Mesendoderm (in vitro differentiated cells): ENCODE measurements around the gene EPB42.
"Not testable (repeated sequence)": the region's sequence is repeated elsewhere in the genome, so short reads cannot be mapped to it uniquely, and the experiment has no call there.

Source experiments
- DNase-seq: peaks from one replicate; pipeline ENCODE4 v3.0.0; 2013
- H2AK5ac ChIP-seq: 2 replicates; pipeline ENCODE4 v1.6.1; 2013; ENCODE audit warnings: low read length, inconsistent platforms
- H2BK120ac ChIP-seq: 2 replicates; pipeline ENCODE4 v1.6.1; 2013; ENCODE audit warnings: low read depth, mild to moderate bottlenecking, low read length, moderate library complexity, mixed read lengths
- H2BK15ac ChIP-seq: replicated peaks from 2 replicates; pipeline ENCODE4 v1.6.1; 2013; ENCODE audit warnings: low read depth, mild to moderate bottlenecking, moderate library complexity
- H2BK5ac ChIP-seq: 2 replicates; pipeline ENCODE4 v1.6.1; 2013; ENCODE audit warnings: low read length, inconsistent platforms
- H3K18ac ChIP-seq: 2 replicates; pipeline ENCODE4 v1.6.1; 2013; ENCODE audit warnings: mild to moderate bottlenecking, low read length, mixed read lengths
- H3K23ac ChIP-seq: one replicate; pipeline ENCODE4 v1.6.1; 2013; ENCODE audit warnings: low read length
- H3K27ac ChIP-seq: 2 replicates; pipeline ENCODE4 v1.5.1; 2013; ENCODE audit warnings: low read depth, mild to moderate bottlenecking, inconsistent platforms, low read length, moderate library complexity
- H3K27me3 ChIP-seq: 2 replicates; pipeline ENCODE4 v1.6.1; 2013; ENCODE audit warnings: low read length, control low read depth, mild to moderate bottlenecking, inconsistent platforms; ENCODE audit not compliant: insufficient read depth, poor library complexity
- H3K36me3 ChIP-seq: 2 replicates; pipeline ENCODE4 v1.6.1; 2013; ENCODE audit warnings: low read length, inconsistent platforms; ENCODE audit not compliant: control insufficient read depth, insufficient read depth
- H3K4ac ChIP-seq: one replicate; pipeline ENCODE4 v1.6.1; 2013; ENCODE audit warnings: low read depth, mild to moderate bottlenecking, low read length, moderate library complexity
- H3K4me1 ChIP-seq: 2 replicates; pipeline ENCODE4 v1.6.1; 2013; ENCODE audit warnings: low read depth, low read length, inconsistent platforms; ENCODE audit not compliant: control insufficient read depth
- H3K4me2 ChIP-seq: 2 replicates; pipeline ENCODE4 v1.6.1; 2013; ENCODE audit warnings: low read length
- H3K4me3 ChIP-seq: 2 replicates; pipeline ENCODE4 v1.5.1; 2013; ENCODE audit warnings: mild to moderate bottlenecking, low read length
- H3K56ac ChIP-seq: one replicate; pipeline ENCODE4 v1.6.1; 2013; ENCODE audit warnings: low read length
- H3K79me1 ChIP-seq: 2 replicates; pipeline ENCODE4 v1.6.1; 2013; ENCODE audit warnings: low read length, inconsistent platforms
- H3K79me2 ChIP-seq: 2 replicates; pipeline ENCODE4 v1.6.1; 2013; ENCODE audit warnings: mild to moderate bottlenecking, low read length; ENCODE audit not compliant: control insufficient read depth, insufficient read depth
- H3K9ac ChIP-seq: 2 replicates; pipeline ENCODE4 v1.6.1; 2013; ENCODE audit warnings: low read length, inconsistent platforms
- H4K5ac ChIP-seq: one replicate; pipeline ENCODE4 v1.6.1; 2013; ENCODE audit warnings: low read length
- H4K8ac ChIP-seq: one replicate; pipeline ENCODE4 v1.6.1; 2013; ENCODE audit warnings: low read depth, mild to moderate bottlenecking, control low read depth, low read length, moderate library complexity
- WGBS: extraction: QIAGEN DNeasy Blood & Tissue Kit; methylation state at CpG from one replicate; pipeline ENCODE4 v1.1.7; 2013; ENCODE audit warnings: low lambda C conversion rate, missing lambda C conversion rate; ENCODE audit not compliant: insufficient coverage; ENCODE audit errors: extremely low coverage; 5-methylcytosine and 5-hydroxymethylcytosine counted together

Gene EPB42

DNA sequence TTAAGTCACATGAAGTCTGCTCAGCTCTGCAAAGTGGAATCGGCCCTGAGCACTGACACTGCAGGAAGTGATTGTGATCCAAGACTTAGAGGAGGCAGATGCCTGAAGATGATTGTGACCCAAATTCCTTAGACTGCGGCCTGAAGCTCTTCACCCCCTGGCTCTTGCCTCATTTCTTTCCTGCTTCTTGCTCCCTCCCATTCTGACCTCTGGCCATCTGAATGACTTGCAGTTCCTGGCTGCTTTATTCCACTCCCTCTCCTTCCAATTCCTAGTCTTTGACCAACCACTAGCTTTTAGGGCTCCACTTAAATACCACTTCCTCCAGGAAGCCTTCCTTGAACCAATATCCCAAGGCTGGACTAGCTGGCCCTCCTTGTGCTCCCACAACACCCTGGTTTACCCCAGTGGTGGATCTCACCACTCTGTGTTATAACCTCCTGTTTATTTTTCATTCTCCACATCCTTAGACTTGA, 9.9 kb upstream of the EPB42 start:
- Histone ChIP-seq H3K56ac (no peak overlapping the region), H3K9ac (no peak overlapping the region), H3K18ac (no peak overlapping the region), H3K4me2 (no peak overlapping the region), H2BK5ac (no peak overlapping the region), H2AK5ac (no peak overlapping the region), H2BK15ac (no peak overlapping the region), H3K27me3 (no peaks in the 10 kb centered on the region), H3K36me3 (no peaks in the 10 kb centered on the region), H3K4me3 (no peak overlapping the region), H3K79me2 (no peaks in the 10 kb centered on the region), H3K23ac (no peak overlapping the region), H4K8ac (no peak overlapping the region), H4K5ac (no peak overlapping the region), H2BK120ac (no peak overlapping the region), H3K4me1 (no peaks in the 10 kb centered on the region), H3K27ac (no peak overlapping the region), H3K4ac (no peak overlapping the region), H3K79me1 (no peaks in the 10 kb centered on the region)
- WGBS, result no CpG with 5 or more reads among the region's 2 CpGs
- DNase-seq, result peak; percentile 81

DNA sequence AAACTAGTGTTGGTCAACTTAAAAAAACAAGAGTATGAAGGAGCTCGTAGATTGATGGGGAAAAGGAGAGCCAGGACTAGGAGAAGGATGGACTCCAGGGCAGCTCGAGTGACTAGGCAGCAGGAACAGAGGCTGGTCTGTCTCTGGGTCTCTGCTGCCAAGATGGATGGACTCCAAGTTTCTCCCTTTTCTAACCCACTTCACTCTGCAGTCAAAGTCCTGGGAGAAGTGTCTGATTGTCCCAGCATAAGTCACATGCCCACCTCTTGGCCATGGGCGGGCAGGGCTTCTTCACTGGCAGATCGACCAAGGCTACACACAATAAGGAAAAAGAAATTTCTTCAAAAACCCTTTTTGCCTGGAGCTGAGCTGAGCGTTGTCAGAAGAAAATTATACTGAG, 9.2 kb upstream of the EPB42 start:
- H3K9ac ChIP-seq, result no peak overlapping the region
- no peak overlapping the region for H4K8ac ChIP-seq
- H3K36me3 ChIP-seq, result no peaks in the 10 kb centered on the region
- WGBS, result no CpG with 5 or more reads among the region's 5 CpGs
- no peak overlapping the region for H2BK15ac ChIP-seq
- no peaks in the 10 kb centered on the region for H3K27me3 ChIP-seq
- no peak overlapping the region for H3K4ac ChIP-seq
- H3K18ac ChIP-seq, result no peak overlapping the region
- no peak overlapping the region for H2BK5ac ChIP-seq
- no peak overlapping the region for H2AK5ac ChIP-seq
- H3K23ac ChIP-seq, result no peak overlapping the region
- H3K27ac ChIP-seq, result no peak overlapping the region
- H4K5ac ChIP-seq, result no peak overlapping the region
- H3K79me2 ChIP-seq, result no peaks in the 10 kb centered on the region
- H3K79me1 ChIP-seq, result no peaks in the 10 kb centered on the region
- no peak overlapping the region for H3K4me2 ChIP-seq
- no peaks in the 10 kb centered on the region for H3K4me1 ChIP-seq
- no peak overlapping the region for H3K56ac ChIP-seq
- DNase-seq, result no peak
- H2BK120ac ChIP-seq, result no peak overlapping the region
- H3K4me3 ChIP-seq, result no peak overlapping the region

DNA sequence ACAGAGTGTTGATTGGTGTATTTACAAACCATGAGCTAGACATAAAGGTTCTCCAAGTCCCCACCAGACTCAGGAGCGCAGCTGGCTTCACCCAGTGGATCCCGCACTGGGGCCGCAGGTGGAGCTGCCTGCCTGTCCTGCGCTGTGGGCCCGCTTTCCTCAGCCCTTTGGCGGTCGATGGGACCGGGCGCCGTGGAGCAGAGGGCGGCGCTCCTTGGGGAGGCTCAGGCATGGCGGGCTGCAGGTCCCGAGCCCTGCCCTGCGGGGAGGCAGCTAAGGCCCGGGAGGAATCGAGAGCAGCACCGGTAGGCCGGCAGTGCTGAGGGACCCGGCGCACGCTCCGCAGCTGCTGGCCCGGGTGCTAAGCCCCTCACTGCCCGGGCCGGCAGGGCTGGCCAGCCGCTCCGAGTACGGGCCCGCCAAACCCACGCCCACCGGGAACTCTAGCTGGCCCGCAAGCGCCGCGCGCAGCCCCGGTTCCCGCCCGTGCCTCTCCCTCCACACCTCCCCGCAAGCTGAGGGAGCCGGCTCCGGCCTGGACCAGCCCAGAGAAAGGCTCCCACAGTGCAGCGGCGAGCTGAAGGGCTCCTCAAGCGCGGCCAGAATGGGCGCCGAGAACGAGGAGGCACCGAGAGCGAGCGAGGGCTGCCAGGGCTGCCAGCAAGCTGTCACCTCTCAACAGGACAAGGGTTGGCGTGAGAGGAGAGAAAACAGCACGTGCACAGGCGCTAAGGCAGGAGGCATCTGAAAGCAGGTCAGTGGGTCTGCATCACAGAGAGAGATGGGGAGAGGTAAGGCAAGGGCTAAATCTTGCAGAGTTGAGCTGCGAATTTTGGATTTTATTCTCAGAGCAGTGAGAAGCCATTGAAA, 5.9 kb upstream of the EPB42 start:
- H3K4me2 ChIP-seq, result no peak overlapping the region
- no peaks in the 10 kb centered on the region for H3K79me1 ChIP-seq
- no peak overlapping the region for H2BK120ac ChIP-seq
- no peak overlapping the region for H3K27ac ChIP-seq
- no peak overlapping the region for H2AK5ac ChIP-seq
- no peak overlapping the region for H2BK15ac ChIP-seq
- no peak overlapping the region for H4K5ac ChIP-seq
- H3K23ac ChIP-seq, result no peak overlapping the region
- H3K4ac ChIP-seq, result no peak overlapping the region
- H3K36me3 ChIP-seq, result no peaks in the 10 kb centered on the region
- H3K79me2 ChIP-seq, result no peaks in the 10 kb centered on the region
- no peak for DNase-seq
- H3K4me1 ChIP-seq, result no peaks in the 10 kb centered on the region
- no peak overlapping the region for H3K4me3 ChIP-seq
- H3K9ac ChIP-seq, result no peak overlapping the region
- WGBS, result no CpG with 5 or more reads among the region's 57 CpGs
- no peak overlapping the region for H2BK5ac ChIP-seq
- H3K56ac ChIP-seq, result no peak overlapping the region
- no peak overlapping the region for H4K8ac ChIP-seq
- no peak overlapping the region for H3K18ac ChIP-seq
- H3K27me3 ChIP-seq, result no peaks in the 10 kb centered on the region

DNA sequence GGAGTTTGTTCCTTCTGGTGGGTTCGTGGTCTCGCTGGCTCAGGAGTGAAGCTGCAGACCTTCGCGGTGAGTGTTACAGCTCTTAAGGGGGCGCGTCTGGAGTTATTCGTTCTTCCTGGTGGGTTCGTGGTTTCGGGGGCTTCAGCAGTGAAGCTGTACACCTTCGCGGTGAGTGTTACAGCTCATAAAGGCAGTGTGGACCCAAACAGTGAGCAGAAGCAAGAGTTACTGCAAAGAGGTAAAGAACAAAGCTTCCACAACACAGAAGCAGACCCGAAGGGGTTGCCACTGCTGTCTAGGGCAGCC, 5.1 kb upstream of the EPB42 start:
- H2AK5ac ChIP-seq, H3K4me3 ChIP-seq, H2BK120ac ChIP-seq, H3K18ac ChIP-seq, H3K36me3 ChIP-seq, H3K27me3 ChIP-seq, H3K9ac ChIP-seq, H3K4ac ChIP-seq, H4K8ac ChIP-seq, H4K5ac ChIP-seq, H2BK5ac ChIP-seq, H3K56ac ChIP-seq, H3K79me2 ChIP-seq, DNase-seq, H3K4me1 ChIP-seq, H2BK15ac ChIP-seq, H3K79me1 ChIP-seq, H3K23ac ChIP-seq, H3K4me2 ChIP-seq, H3K27ac ChIP-seq: not testable (repeated sequence)
- no CpG with 5 or more reads among the region's 12 CpGs for WGBS

DNA sequence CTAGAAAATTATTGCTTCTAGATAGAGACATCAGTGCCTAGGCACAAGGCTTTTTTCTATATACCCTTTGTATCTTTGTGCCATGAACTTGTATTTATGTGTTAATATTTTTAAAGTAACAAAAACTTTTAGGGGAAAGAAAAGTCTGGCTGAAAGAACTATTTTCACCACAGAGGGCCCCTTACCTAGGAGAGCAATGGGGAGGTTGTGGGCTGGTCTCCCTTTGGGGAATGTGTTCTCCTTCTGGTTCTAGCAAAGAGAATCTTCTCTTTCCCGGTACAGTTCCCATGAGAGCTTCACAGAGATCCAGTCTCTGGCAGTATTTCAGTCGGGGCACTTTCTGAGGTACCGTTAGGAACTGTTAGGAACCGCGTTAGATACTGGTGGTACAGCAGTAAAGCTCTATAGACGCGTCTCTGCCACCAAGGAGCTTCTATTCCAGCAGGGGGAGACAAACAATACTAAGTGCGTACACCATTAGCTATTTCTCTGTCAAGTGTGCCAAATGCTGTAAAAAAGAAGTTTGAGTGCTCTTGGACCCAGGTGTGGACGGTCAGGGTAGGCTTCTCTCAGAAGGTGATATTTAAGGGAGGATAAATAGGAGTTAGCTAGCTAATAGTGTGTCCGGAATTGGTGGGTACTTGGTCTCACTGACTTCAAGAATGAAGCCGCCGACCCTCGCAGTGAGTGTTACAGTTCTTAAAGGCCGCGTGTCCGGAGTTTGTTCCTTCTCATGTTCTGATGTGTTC, 4.6 kb upstream of the EPB42 start:
- H2BK15ac ChIP-seq, result no peak overlapping the region
- H2AK5ac ChIP-seq, result no peak overlapping the region
- H4K8ac ChIP-seq, result no peak overlapping the region
- H3K4me2 ChIP-seq, result no peak overlapping the region
- no peak overlapping the region for H2BK120ac ChIP-seq
- no peak overlapping the region for H3K4me3 ChIP-seq
- H3K79me1 ChIP-seq, result no peaks in the 10 kb centered on the region
- H3K36me3 ChIP-seq, result no peaks in the 10 kb centered on the region
- no peaks in the 10 kb centered on the region for H3K27me3 ChIP-seq
- H3K4ac ChIP-seq, result no peak overlapping the region
- H3K79me2 ChIP-seq, result no peaks in the 10 kb centered on the region
- no peak overlapping the region for H3K23ac ChIP-seq
- H2BK5ac ChIP-seq, result no peak overlapping the region
- DNase-seq, result peak; percentile 74
- no peak overlapping the region for H3K27ac ChIP-seq
- no peaks in the 10 kb centered on the region for H3K4me1 ChIP-seq
- no CpG with 5 or more reads among the region's 16 CpGs for WGBS
- H3K56ac ChIP-seq, result no peak overlapping the region
- no peak overlapping the region for H3K18ac ChIP-seq
- no peak overlapping the region for H3K9ac ChIP-seq
- H4K5ac ChIP-seq, result no peak overlapping the region
